PC-3 (cell line): ENCODE results near the gene EIF3M.
"Not testable (repeated sequence)": the region's sequence is repeated elsewhere in the genome, so short reads cannot be mapped to it uniquely, and the experiment has no call there.

Experiments
- CTCF ChIP-seq: fragments of 300-600 bp; sonication (generic); conservative IDR thresholded peaks from 2 replicates; pipeline ENCODE4 v1.5.1; 2017; ENCODE audit warnings: antibody characterized with exemption, low read depth, mild to moderate bottlenecking, low read length
- EZH2 ChIP-seq: fragments of 300-600 bp; sonication (generic); IDR thresholded peaks from one replicate; pipeline ENCODE4 v1.6.1; 2017; ENCODE audit warnings: antibody characterized with exemption, mild to moderate bottlenecking, low read length; ENCODE audit not compliant: unreplicated experiment
- EZH2phosphoT487 ChIP-seq: fragments of 300-600 bp; sonication (generic); IDR thresholded peaks from 2 replicates; pipeline ENCODE4 v1.6.1; 2018; ENCODE audit warnings: mild to moderate bottlenecking, antibody characterized with exemption, low read length, borderline replicate concordance

- TF ChIP-seq CTCF, EZH2, EZH2phosphoT487: not testable (repeated sequence)
Observed at GRCh38 chr11:32596114-32596513, 12.5 kb downstream of the EIF3M start.
